Suprapubic skin (tissue), 3 donors: ENCODE measurements around the gene WDFY2.

ENCODE experiments used
- CTCF ChIP-seq, 2 donors: fragments of 200-600 bp in 1 of 2; fragments of 450-650 bp in 1 of 2; sonication (generic) in 1 of 2; IDR thresholded peaks; one replicate each; pipeline ENCODE4 v1.5.1; 2016 to 2019; ENCODE audit warnings: antibody characterized with exemption in 2 of 2, mild to moderate bottlenecking in 1 of 2, moderate library complexity in 1 of 2
- EP300 ChIP-seq: sonication (generic); formaldehyde crosslinking; IDR thresholded peaks from one replicate; pipeline ENCODE4 v1.6.1; 2017; ENCODE audit warnings: antibody characterized with exemption

- TF ChIP-seq CTCF (IDR thresholded peaks at IDR 0.05) (no peak), EP300 (no peak)
Measured at GRCh38 chr13:51737609-51738008, 153.3 kb downstream of the WDFY2 start.
